ENCODE measurements around the gene FLYWCH1.
A peak's percentile ranks its signal among the peaks of the same experiment; 100 is the strongest.

FLYWCH1 gene

GRCh38 chr16:2970563-2970962 is 58.8 kb downstream of the FLYWCH1 start:
- DNase-seq: no peak

- DNase-seq: no peak
Observed at GRCh38 chr16:2971134-2971984, 59.6 kb downstream of the FLYWCH1 start.

GRCh38 chr16:2971985-2972784 is 60.5 kb downstream of the FLYWCH1 start:
- no peak for DNase-seq

GRCh38 chr16:2973093-2973492 is 61.4 kb downstream of the FLYWCH1 start:
- peak; percentile 60 for DNase-seq

- DNase-seq: no peak
Observed at GRCh38 chr16:2973605-2974318, 62.0 kb downstream of the FLYWCH1 start.

GRCh38 chr16:2974319-2975056 is 62.8 kb downstream of the FLYWCH1 start:
- no peak for DNase-seq

- DNase-seq: no peak
Observed at GRCh38 chr16:2975161-2975795, 63.5 kb downstream of the FLYWCH1 start.

GRCh38 chr16:2976201-2976600 is 64.5 kb downstream of the FLYWCH1 start:
- DNase-seq: no peak

GRCh38 chr16:2976673-2977072 is 64.9 kb downstream of the FLYWCH1 start:
- no peak for DNase-seq

- DNase-seq: peak; percentile 80
Observed at GRCh38 chr16:2977440-2977839, 65.7 kb downstream of the FLYWCH1 start.

- DNase-seq: no peak
Observed at GRCh38 chr16:2979669-2980226, 68.0 kb downstream of the FLYWCH1 start.

GRCh38 chr16:2980227-2981176 is 68.8 kb downstream of the FLYWCH1 start, which contains the start of gene PKMYT1:
PKMYT1 (minus strand) TSS chr16:2980446; CDS start chr16:2979657, 789 bp downstream.
- DNase-seq: peak; percentile 79

- no peak for DNase-seq
Observed at GRCh38 chr16:2981177-2981898, 69.6 kb downstream of the FLYWCH1 start.

GRCh38 chr16:2981899-2982250 is 70.1 kb downstream of the FLYWCH1 start:
- DNase-seq: no peak

GRCh38 chr16:2982402-2982801 is 70.7 kb downstream of the FLYWCH1 start:
- no peak for DNase-seq

- DNase-seq: peak; percentile 65
Observed at GRCh38 chr16:2983706-2984136, 72.0 kb downstream of the FLYWCH1 start.

- no peak for DNase-seq
Observed at GRCh38 chr16:2985462-2985861, 73.7 kb downstream of the FLYWCH1 start.

GRCh38 chr16:2985893-2986355 is 74.2 kb downstream of the FLYWCH1 start:
- no peak for DNase-seq

- DNase-seq: no peak
Observed at GRCh38 chr16:2986623-2987188, 75.0 kb downstream of the FLYWCH1 start.

All from DMS79 treated with DMSO at 0.1 percent for 48 hours (cell line).